ENCODE data around the gene NCR2.
A peak's percentile ranks its signal among the peaks of the same experiment; 100 is the strongest.

Gene NCR2

DNA sequence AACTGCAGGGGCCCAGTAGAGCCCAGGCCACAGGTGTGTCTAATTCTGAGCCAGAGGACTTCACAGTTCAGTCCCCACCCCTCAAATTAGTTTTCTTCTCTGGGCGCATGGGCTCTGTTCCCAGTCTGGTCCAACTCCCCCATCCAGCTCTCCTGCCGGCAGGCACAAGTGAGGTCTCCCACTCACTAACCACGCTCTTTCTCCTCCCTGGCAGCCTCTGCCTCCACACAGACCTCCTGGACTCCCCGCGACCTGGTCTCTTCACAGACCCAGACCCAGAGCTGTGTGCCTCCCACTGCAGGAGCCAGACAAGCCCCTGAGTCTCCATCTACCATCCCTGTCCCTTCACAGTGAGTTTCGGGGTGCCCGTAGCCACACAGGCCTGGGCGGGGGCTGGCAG is 6.2 kb downstream of the NCR2 start (continued):
- TF ChIP-seq, protein P1, sequence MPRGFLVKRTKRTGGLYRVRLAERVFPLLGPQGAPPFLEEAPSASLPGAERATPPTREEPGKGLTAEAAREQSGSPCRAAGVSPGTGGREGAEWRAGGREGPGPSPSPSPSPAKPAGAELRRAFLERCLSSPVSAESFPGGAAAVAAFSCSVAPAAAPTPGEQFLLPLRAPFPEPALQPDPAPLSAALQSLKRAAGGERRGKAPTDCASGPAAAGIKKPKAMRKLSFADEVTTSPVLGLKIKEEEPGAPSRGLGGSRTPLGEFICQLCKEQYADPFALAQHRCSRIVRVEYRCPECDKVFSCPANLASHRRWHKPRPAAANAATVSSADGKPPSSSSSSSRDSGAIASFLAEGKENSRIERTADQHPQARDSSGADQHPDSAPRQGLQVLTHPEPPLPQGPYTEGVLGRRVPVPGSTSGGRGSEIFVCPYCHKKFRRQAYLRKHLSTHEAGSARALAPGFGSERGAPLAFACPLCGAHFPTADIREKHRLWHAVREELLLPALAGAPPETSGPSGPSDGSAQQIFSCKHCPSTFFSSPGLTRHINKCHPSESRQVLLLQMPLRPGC (tag by site-specific recombination; IDR thresholded peaks at IDR 0.05), result no peak

DNA sequence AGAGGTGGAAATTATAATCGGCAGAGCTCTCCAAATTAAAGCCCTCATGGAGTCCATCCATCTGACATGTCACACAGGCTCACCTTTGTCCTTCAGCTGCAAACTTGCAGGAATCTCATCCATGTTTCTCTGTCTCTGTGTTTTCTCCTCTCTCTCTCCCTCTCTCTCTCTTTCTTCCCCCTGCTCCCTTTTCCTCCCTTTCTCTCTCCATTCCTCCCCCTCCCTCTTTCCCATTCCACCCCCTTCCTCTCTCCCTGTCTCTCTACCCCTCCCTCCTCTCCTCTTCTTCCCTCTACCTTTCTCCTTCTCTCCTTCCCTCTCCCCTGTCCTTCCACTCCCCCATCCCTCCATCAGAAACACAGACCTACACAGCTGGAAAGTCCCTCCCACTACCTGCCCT is 6.8 kb downstream of the NCR2 start:
- ChIA-PET POLR2A (no interaction called here), CTCF (interaction anchor here (0.6 to 0.7 kb wide), 2 partner anchors 224 to 797 kb away, joined by 3 read pairs; no protein-coding TSS in a partner anchor)
- Histone ChIP-seq H3K4me3 (ENCODE audit: low read depth, low read length) (no peak overlapping the region), H3K9me3 (ENCODE audit: control insufficient read depth, insufficient read depth, low read depth, low read length) (no peaks in the 10 kb centered on the region), H3K27ac (ENCODE audit: extremely low read depth, low read depth, low read length) (no peak overlapping the region), H3K36me3 (ENCODE audit: control insufficient read depth in 2 of 2, insufficient read depth in 1 of 2, low read length in 2 of 2) (no peaks in the 10 kb centered on the region), H3K4me1 (ENCODE audit: control insufficient read depth, insufficient read depth, low read length) (no peaks in the 10 kb centered on the region; the same call in 1 of the 2 replicates)
- TF ChIP-seq, protein P2, sequence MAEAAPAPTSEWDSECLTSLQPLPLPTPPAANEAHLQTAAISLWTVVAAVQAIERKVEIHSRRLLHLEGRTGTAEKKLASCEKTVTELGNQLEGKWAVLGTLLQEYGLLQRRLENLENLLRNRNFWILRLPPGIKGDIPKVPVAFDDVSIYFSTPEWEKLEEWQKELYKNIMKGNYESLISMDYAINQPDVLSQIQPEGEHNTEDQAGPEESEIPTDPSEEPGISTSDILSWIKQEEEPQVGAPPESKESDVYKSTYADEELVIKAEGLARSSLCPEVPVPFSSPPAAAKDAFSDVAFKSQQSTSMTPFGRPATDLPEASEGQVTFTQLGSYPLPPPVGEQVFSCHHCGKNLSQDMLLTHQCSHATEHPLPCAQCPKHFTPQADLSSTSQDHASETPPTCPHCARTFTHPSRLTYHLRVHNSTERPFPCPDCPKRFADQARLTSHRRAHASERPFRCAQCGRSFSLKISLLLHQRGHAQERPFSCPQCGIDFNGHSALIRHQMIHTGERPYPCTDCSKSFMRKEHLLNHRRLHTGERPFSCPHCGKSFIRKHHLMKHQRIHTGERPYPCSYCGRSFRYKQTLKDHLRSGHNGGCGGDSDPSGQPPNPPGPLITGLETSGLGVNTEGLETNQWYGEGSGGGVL (tag by site-specific recombination; IDR thresholded peaks at IDR 0.05), result peak; percentile 32; the same call in 1 of the 2 replicates
- TF ChIP-seq PRDM1 (tag by site-specific recombination; IDR thresholded peaks at IDR 0.05) (peak; percentile 55; the same call in 1 of the 2 replicates), ZNF366 (tag by site-specific recombination; conservative IDR thresholded peaks at IDR 0.05) (peak; percentile 73), ZBTB17 (tag by site-specific recombination; IDR thresholded peaks at IDR 0.05) (0 out of 2 replicates have a peak, but pooled peaks have one; percentile 35), WT1 (tag by site-specific recombination; IDR thresholded peaks at IDR 0.05) (no peak), EGR2 (tag by site-specific recombination; IDR thresholded peaks at IDR 0.05; ENCODE audit: low read depth) (peak; percentile 38; the same call in 1 of the 2 replicates), ZNF157 (tag by site-specific recombination; IDR thresholded peaks at IDR 0.05) (no peak)

DNA sequence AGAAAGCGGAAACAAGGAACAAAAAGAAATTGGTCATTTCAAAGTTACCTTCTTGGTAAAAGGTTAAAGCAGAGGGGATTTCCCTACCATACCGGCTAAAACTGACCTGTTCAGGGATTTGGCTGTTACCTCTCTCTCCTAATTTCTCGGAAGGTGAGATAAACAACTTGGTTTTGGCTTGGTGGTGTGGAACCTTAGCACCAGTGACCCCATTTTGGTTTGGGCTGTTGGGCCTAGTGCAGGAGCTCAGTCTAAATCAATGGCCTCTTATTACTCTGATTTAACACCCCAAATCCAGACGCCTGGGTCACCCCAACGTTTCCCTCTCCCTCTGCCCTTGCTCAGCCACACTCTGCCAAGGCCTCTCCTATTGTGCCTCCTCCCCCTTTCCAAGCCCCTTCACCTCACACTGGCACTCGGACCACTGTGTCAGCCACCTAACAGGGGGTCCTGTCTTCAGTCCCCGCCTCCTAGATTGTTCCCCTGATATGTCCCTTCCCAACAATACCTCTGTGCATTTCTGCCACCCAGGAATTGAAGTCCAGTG is 8.3 kb downstream of the NCR2 start:
- CTCF ChIA-PET, result no interaction called here

DNA sequence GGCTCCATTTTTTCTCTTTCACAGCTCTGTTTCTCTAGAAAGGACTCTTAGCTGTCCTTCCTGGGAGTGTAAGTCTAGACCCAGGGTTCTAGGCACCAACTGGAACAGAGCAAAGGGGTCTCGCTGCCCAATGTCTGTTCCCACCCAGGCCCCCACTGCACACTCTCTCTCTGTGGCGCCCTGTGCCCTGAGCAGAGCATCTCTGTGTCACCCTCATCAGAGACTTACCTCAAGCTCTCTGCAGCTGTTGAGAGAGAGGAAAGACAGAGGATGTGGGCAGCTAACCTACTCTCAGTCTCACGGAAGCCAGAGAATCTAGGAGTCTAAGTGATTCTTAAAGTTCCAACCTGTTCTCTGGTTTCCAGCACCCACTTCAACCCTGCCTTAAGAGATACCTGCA is 9.5 kb downstream of the NCR2 start:
- H3K27ac ChIP-seq (ENCODE audit: extremely low read depth, low read depth, low read length), result no peak overlapping the region
- POLR2A ChIA-PET, result no interaction called here
- no peaks in the 10 kb centered on the region for H3K4me1 ChIP-seq (ENCODE audit: control insufficient read depth, insufficient read depth, low read length)
- no peaks in the 10 kb centered on the region for H3K36me3 ChIP-seq (ENCODE audit: control insufficient read depth in 2 of 2, insufficient read depth in 1 of 2, low read length in 2 of 2)
- no peak for TF ChIP-seq ZNF366 (tag by site-specific recombination; conservative IDR thresholded peaks at IDR 0.05)
- TF ChIP-seq ZNF785 (tag by site-specific recombination; IDR thresholded peaks at IDR 0.05), result no peak
- TF ChIP-seq ZNF768 (tag by site-specific recombination; IDR thresholded peaks at IDR 0.05), result no peak
- TF ChIP-seq ZNF529 (tag by site-specific recombination; IDR thresholded peaks at IDR 0.05; ENCODE audit: insufficient replicate concordance), result no peak
- no peak for TF ChIP-seq ZFHX2 (tag by site-specific recombination; conservative IDR thresholded peaks at IDR 0.05)
- no peak for TF ChIP-seq SP3 (tag by site-specific recombination; IDR thresholded peaks at IDR 0.05)
- TF ChIP-seq ZNF501 (tag by site-specific recombination; IDR thresholded peaks at IDR 0.05), result no peak
- TF ChIP-seq, protein P3, sequence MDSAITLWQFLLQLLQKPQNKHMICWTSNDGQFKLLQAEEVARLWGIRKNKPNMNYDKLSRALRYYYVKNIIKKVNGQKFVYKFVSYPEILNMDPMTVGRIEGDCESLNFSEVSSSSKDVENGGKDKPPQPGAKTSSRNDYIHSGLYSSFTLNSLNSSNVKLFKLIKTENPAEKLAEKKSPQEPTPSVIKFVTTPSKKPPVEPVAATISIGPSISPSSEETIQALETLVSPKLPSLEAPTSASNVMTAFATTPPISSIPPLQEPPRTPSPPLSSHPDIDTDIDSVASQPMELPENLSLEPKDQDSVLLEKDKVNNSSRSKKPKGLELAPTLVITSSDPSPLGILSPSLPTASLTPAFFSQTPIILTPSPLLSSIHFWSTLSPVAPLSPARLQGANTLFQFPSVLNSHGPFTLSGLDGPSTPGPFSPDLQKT (IDR thresholded peaks at IDR 0.05; ENCODE audit: borderline replicate concordance, low read depth, low read length), result no peak
- no peak for TF ChIP-seq ZNF514 (tag by site-specific recombination; IDR thresholded peaks at IDR 0.05)
- peaks cover 3% of the 10 kb centered on the region; the same call in 1 of the 2 replicates for H3K9me3 ChIP-seq (ENCODE audit: control insufficient read depth, insufficient read depth, low read depth, low read length)
- H3K4me3 ChIP-seq (ENCODE audit: low read depth, low read length), result no peak overlapping the region
- CTCF ChIA-PET, result interaction anchor here (0.6 to 3.3 kb wide), 7 partner anchors 23 to 520 kb away, joined by 3 to 16 read pairs (median 3); no protein-coding TSS in a partner anchor

More for the DNA sequence above, 8.3 kb downstream of the NCR2 start:
- no peak overlapping the region for H3K27ac ChIP-seq (ENCODE audit: extremely low read depth, low read depth, low read length)
- H3K4me3 ChIP-seq (ENCODE audit: low read depth, low read length), result no peak overlapping the region
- no peaks in the 10 kb centered on the region for H3K36me3 ChIP-seq (ENCODE audit: control insufficient read depth in 2 of 2, insufficient read depth in 1 of 2, low read length in 2 of 2)
- TF ChIP-seq ZNF121 (tag by site-specific recombination; IDR thresholded peaks at IDR 0.05), result no peak
- no peak for TF ChIP-seq REPIN1 (tag by site-specific recombination; IDR thresholded peaks at IDR 0.05; ENCODE audit: low read depth)
- no peak for TF ChIP-seq ZNF473 (tag by site-specific recombination; IDR thresholded peaks at IDR 0.05)
- no peak for TF ChIP-seq ZNF404 (tag by site-specific recombination; IDR thresholded peaks at IDR 0.05)
- POLR2A ChIA-PET, result no interaction called here
- H3K9me3 ChIP-seq (ENCODE audit: control insufficient read depth, insufficient read depth, low read depth, low read length), result peaks cover 3% of the 10 kb centered on the region; the same call in 1 of the 2 replicates
- no peaks in the 10 kb centered on the region for H3K4me1 ChIP-seq (ENCODE audit: control insufficient read depth, insufficient read depth, low read length)

All from HEK293 (cell line).